ENCODE measurements around the gene FGF14. TPM values are rescaled to one million over a fixed set of nuclear protein-coding genes. Genes with fewer than 3 reads are reported as not detected.

The FGF14 gene
- total RNA-seq, 4 donors from 2014 or later, result 0.28 to 2.3 (median 0.35) TPM; not detected in 1

DNA sequence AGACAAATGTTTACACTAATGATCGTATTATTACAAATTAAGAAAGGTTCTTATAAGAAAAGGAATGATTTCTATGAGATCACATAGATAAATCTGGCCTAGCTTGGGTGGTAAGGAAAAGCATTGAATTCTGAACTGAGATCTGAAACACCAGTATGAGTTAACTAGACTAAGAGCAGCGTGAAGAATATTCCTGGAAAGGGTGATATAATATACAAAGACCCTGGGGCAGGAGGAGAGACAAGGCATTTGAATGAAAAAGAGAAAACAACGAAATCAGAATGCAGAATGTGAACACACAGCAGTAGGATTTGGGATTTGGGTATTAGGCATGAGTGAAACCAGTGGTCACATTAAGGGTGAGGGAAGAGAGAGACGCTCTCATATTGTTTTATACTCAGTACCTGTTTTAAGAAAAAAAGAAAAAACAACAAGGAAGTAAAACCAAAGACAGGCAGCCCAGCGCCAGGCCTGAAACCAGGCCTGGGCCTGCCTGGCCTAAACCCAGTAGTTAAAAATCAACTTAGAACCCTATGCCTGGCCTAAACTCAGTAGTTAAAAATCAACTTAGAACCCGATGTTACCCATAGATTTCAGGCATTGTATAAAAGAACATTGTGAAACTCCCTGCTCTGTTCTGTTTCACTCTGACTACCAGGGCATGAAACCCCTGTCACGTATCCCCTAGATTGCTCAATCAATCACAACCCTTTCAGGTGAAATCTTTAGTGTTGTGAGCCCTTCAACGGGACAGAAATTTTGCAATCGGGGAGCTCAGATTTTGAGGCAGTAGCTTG, 662.3 kb downstream of the FGF14 start:
- no peak overlapping the region for H3K27ac ChIP-seq
- no peak for TF ChIP-seq CTCF (IDR thresholded peaks at IDR 0.05)
- no peak for TF ChIP-seq POLR2A (IDR thresholded peaks at IDR 0.05)

DNA sequence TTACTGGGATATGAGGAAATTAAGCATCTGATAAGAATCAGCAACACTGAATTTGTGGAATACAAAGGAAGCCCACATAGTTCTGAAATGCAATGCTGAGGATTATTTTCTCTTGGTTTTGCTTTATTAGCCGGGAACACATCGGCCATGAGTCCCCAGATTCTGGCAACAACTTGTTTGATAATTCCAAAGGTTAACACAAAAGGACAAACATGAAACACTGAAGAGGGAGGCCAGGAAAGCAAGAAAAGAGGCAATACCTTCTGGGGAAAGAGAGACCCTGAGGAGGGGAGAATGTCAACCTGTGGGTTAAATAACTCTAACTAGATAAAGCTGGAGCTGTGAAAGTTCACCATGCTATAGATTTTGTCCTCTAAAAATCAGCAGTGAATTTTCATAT, 663.5 kb downstream of the FGF14 start:
- Histone ChIP-seq H3K27me3 (no peaks in the 10 kb centered on the region), H3K9me3 (no peaks in the 10 kb centered on the region), H3K27ac (no peak overlapping the region), H3K4me1 (no peaks in the 10 kb centered on the region), H3K36me3 (no peaks in the 10 kb centered on the region), H3K4me3 (no peak overlapping the region)
- no peak for DNase-seq
- TF ChIP-seq POLR2A (IDR thresholded peaks at IDR 0.05), result no peak
- no peak for TF ChIP-seq CTCF (IDR thresholded peaks at IDR 0.05)

More for the DNA sequence above, 662.3 kb downstream of the FGF14 start:
- no peaks in the 10 kb centered on the region for H3K27me3 ChIP-seq
- no peaks in the 10 kb centered on the region for H3K4me1 ChIP-seq
- DNase-seq, result no peak
- H3K36me3 ChIP-seq, result no peaks in the 10 kb centered on the region
- H3K9me3 ChIP-seq, result no peaks in the 10 kb centered on the region
- no peak overlapping the region for H3K4me3 ChIP-seq

GRCh38 chr13:101736566-101736965, 665.3 kb downstream of the FGF14 start:
- TF ChIP-seq CTCF (IDR thresholded peaks at IDR 0.05) (no peak), POLR2A (IDR thresholded peaks at IDR 0.05) (no peak)
- H3K4me3 ChIP-seq, result no peak overlapping the region
- no peaks in the 10 kb centered on the region for H3K9me3 ChIP-seq
- H3K27ac ChIP-seq, result no peak overlapping the region
- no peaks in the 10 kb centered on the region for H3K27me3 ChIP-seq
- no peaks in the 10 kb centered on the region for H3K4me1 ChIP-seq
- no peaks in the 10 kb centered on the region for H3K36me3 ChIP-seq
- no peak for DNase-seq

DNA sequence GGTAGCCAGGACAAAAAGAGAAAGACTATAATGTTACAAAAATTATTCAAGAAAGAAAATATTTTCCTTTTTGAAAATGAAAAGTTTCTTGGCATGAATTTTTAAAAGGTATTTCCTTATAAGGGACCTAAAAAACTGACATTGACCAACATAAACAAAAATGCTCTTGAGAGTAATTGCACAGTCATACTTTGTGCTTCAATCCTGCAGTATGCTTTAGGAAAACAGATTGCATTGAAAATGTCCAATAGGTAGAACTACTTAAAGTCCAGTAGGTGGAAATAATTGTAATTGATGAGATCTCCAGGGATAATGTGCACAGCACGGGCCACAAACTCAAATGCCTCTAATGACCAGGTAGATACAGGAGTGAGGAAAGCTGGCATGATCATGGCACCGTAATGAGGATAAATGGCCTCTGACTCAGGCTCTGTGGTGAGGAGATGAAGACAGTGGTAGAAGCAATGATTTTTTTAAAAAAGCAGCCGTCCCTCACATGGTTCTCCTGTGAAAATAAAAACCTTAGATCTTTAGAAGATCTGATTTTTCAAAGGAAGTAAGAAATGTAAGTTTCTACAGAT, 671.3 kb downstream of the FGF14 start:
- Histone ChIP-seq H3K27ac (no peak overlapping the region), H3K36me3 (no peaks in the 10 kb centered on the region), H3K4me1 (no peaks in the 10 kb centered on the region), H3K4me3 (no peak overlapping the region), H3K9me3 (no peaks in the 10 kb centered on the region), H3K27me3 (no peaks in the 10 kb centered on the region)
- no peak for DNase-seq
- no peak for TF ChIP-seq POLR2A (IDR thresholded peaks at IDR 0.05)
- no peak for TF ChIP-seq CTCF (IDR thresholded peaks at IDR 0.05)

DNA sequence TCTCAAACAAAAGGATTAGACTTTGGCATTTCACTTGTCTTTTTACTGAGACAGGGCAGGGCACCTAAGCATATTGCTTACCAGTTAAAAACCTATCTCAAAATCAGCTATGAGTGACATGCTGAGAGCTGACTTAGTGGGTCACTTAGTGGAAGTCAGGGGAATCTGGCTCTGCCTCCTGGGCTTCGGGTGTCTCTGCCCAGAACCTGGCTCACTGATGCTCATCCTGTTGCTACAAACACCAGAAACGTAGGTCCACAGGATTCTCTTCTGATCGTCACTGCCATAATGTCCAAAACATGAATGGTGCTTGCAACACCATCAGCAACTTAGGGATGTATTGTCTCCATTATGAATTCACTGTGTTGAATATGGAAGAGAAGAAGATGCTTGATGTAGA, 673.2 kb downstream of the FGF14 start:
- no peak for DNase-seq
- no peak for TF ChIP-seq POLR2A (IDR thresholded peaks at IDR 0.05)
- no peak for TF ChIP-seq CTCF (IDR thresholded peaks at IDR 0.05)
- no peak overlapping the region for H3K4me3 ChIP-seq
- no peak overlapping the region for H3K27ac ChIP-seq
- H3K4me1 ChIP-seq, result no peaks in the 10 kb centered on the region
- H3K27me3 ChIP-seq, result no peaks in the 10 kb centered on the region
- no peaks in the 10 kb centered on the region for H3K9me3 ChIP-seq
- no peaks in the 10 kb centered on the region for H3K36me3 ChIP-seq

All from Peyer's patch (tissue), 4 donors.